ENCODE data around the gene MLLT3. TPM values are rescaled to one million over a fixed set of nuclear protein-coding genes. Genes with fewer than 3 reads are reported as not detected.

MLLT3 gene
- total and polyA plus RNA-seq, 2 donors (not counting 1 experiment from before 2014, with no cell fraction given) = 37.3 to 43.8 TPM

- Histone ChIP-seq H2AFZ (ENCODE audit: low read length) (no peak overlapping the region), H3K4me1 (ENCODE audit: control insufficient read depth, extremely low read depth, insufficient read depth, low read length) (no peaks in the 10 kb centered on the region), H3K4me2 (ENCODE audit: extremely low read depth, insufficient read depth, low read length) (no peak overlapping the region), H3K27ac (ENCODE audit: insufficient read depth, low read length) (no peak overlapping the region), H4K20me1 (ENCODE audit: control insufficient read depth, extremely low read depth, insufficient read depth, low read length) (no peaks in the 10 kb centered on the region), H3K9me3 (ENCODE audit: control insufficient read depth, insufficient read depth, low read depth, low read length) (no peaks in the 10 kb centered on the region), H3K79me2 (ENCODE audit: control insufficient read depth, insufficient read depth, low read length) (no peaks in the 10 kb centered on the region), H3K36me3 (ENCODE audit: control insufficient read depth, insufficient read depth, low read length) (no peaks in the 10 kb centered on the region), H3K4me3 (replicated peaks in 1 of 4; ENCODE audit: control extremely low read depth in 1 of 4, insufficient read depth in 1 of 4, low read depth in 3 of 4, low read length in 4 of 4) (no peak overlapping the region), H3K27me3 (ENCODE audit: control insufficient read depth, insufficient read depth, low read length) (peaks cover 2% of the 10 kb centered on the region), H3K9ac (ENCODE audit: insufficient read depth, low read length) (no peak overlapping the region)
- TF ChIP-seq EZH2 (IDR thresholded peaks at IDR 0.05; ENCODE audit: low read length, missing control alignments) = no peak
- no peak for TF ChIP-seq CTCF (conservative IDR thresholded peaks at IDR 0.05 in 1 of 2, IDR thresholded peaks at IDR 0.05 in 1 of 2; ENCODE audit: low read depth in 1 of 2, low read length in 2 of 2)
- no peak for DNase-seq (ENCODE audit: low read depth in 2 of 2)
Measured at GRCh38 chr9:20331095-20331685, 291.1 kb downstream of the MLLT3 start.

GRCh38 chr9:20330688-20331087 lies 291.6 kb downstream of the MLLT3 start:
- no peaks in the 10 kb centered on the region for H3K36me3 ChIP-seq (ENCODE audit: control insufficient read depth, insufficient read depth, low read length)
- no peaks in the 10 kb centered on the region for H3K4me1 ChIP-seq (ENCODE audit: control insufficient read depth, extremely low read depth, insufficient read depth, low read length)
- H2AFZ ChIP-seq (ENCODE audit: low read length) = no peak overlapping the region
- no peak overlapping the region for H3K9ac ChIP-seq (ENCODE audit: insufficient read depth, low read length)
- DNase-seq (ENCODE audit: low read depth in 2 of 2) = no peak
- no peaks in the 10 kb centered on the region for H3K79me2 ChIP-seq (ENCODE audit: control insufficient read depth, insufficient read depth, low read length)
- no peaks in the 10 kb centered on the region for H3K9me3 ChIP-seq (ENCODE audit: control insufficient read depth, insufficient read depth, low read depth, low read length)
- no peak overlapping the region for H3K4me2 ChIP-seq (ENCODE audit: extremely low read depth, insufficient read depth, low read length)
- H3K4me3 ChIP-seq (replicated peaks in 1 of 4; ENCODE audit: control extremely low read depth in 1 of 4, insufficient read depth in 1 of 4, low read depth in 3 of 4, low read length in 4 of 4) = no peak overlapping the region
- no peaks in the 10 kb centered on the region for H4K20me1 ChIP-seq (ENCODE audit: control insufficient read depth, extremely low read depth, insufficient read depth, low read length)
- TF ChIP-seq EZH2 (IDR thresholded peaks at IDR 0.05; ENCODE audit: low read length, missing control alignments) (no peak), CTCF (conservative IDR thresholded peaks at IDR 0.05 in 1 of 2, IDR thresholded peaks at IDR 0.05 in 1 of 2; ENCODE audit: low read depth in 1 of 2, low read length in 2 of 2) (no peak)
- H3K27me3 ChIP-seq (ENCODE audit: control insufficient read depth, insufficient read depth, low read length) = peaks cover 2% of the 10 kb centered on the region
- no peak overlapping the region for H3K27ac ChIP-seq (ENCODE audit: insufficient read depth, low read length)

GRCh38 chr9:20326516-20326915 lies 295.8 kb downstream of the MLLT3 start:
- Histone ChIP-seq H3K79me2 (ENCODE audit: control insufficient read depth, insufficient read depth, low read length) (no peaks in the 10 kb centered on the region), H3K9me3 (ENCODE audit: control insufficient read depth, insufficient read depth, low read depth, low read length) (no peaks in the 10 kb centered on the region), H3K27me3 (ENCODE audit: control insufficient read depth, insufficient read depth, low read length) (peaks cover 2% of the 10 kb centered on the region), H3K4me3 (replicated peaks in 1 of 4; ENCODE audit: control extremely low read depth in 1 of 4, insufficient read depth in 1 of 4, low read depth in 3 of 4, low read length in 4 of 4) (no peak overlapping the region), H2AFZ (ENCODE audit: low read length) (no peak overlapping the region), H4K20me1 (ENCODE audit: control insufficient read depth, extremely low read depth, insufficient read depth, low read length) (no peaks in the 10 kb centered on the region), H3K36me3 (ENCODE audit: control insufficient read depth, insufficient read depth, low read length) (no peaks in the 10 kb centered on the region), H3K27ac (ENCODE audit: insufficient read depth, low read length) (no peak overlapping the region), H3K9ac (ENCODE audit: insufficient read depth, low read length) (no peak overlapping the region), H3K4me2 (ENCODE audit: extremely low read depth, insufficient read depth, low read length) (no peak overlapping the region), H3K4me1 (ENCODE audit: control insufficient read depth, extremely low read depth, insufficient read depth, low read length) (no peaks in the 10 kb centered on the region)
- TF ChIP-seq EZH2 (IDR thresholded peaks at IDR 0.05; ENCODE audit: low read length, missing control alignments) (no peak), CTCF (conservative IDR thresholded peaks at IDR 0.05 in 1 of 2, IDR thresholded peaks at IDR 0.05 in 1 of 2; ENCODE audit: low read depth in 1 of 2, low read length in 2 of 2) (no peak)
- DNase-seq (ENCODE audit: low read depth in 2 of 2) = no peak
